GM12892 (cell line): ENCODE measurements around the gene ANO1. TPM values are rescaled to one million over a fixed set of nuclear protein-coding genes. Genes with fewer than 3 reads are reported as not detected.
"Not testable (repeated sequence)": the region's sequence is repeated elsewhere in the genome, so short reads cannot be mapped to it uniquely, and the experiment has no call there.

ENCODE experiments used
- DNase-seq: peaks from one replicate; pipeline ENCODE4 v3.0.0; 2011; ENCODE audit not compliant: insufficient read length
- FAIRE-seq: peaks from 2 replicates; lab custom pipeline; 2011; peaks lifted over from hg19 to GRCh38; lab: Jason Lieb, UNC
- POLR2A ChIP-seq: IDR thresholded peaks from 2 replicates; pipeline ENCODE4 v1.6.1; 2011; ENCODE audit warnings: low read depth, low read length, control low read depth
- POLR2AphosphoS5 ChIP-seq: IDR thresholded peaks from 2 replicates; pipeline ENCODE4 v1.6.1; 2011; ENCODE audit warnings: low read depth, low read length, control low read depth
- TAF1 ChIP-seq: IDR thresholded peaks from 2 replicates; pipeline ENCODE4 v1.6.1; 2011; ENCODE audit warnings: low read depth, mild to moderate bottlenecking, control low read depth, low read length, borderline replicate concordance
- polyA plus RNA-seq: library from polyadenylated mRNA; unstranded; fragments of >200 nt; gene quantifications from one replicate; pipeline ENCODE4 v1.2.1, GENCODE V29; 2012; ENCODE audit warnings: missing spikeins, inconsistent platforms; ENCODE audit not compliant: missing spikeins

The ANO1 gene
- polyA plus RNA-seq = 0.28 TPM

- TF ChIP-seq POLR2AphosphoS5 (no peak), POLR2A (no peak), TAF1 (no peak)
- DNase-seq (no peak), FAIRE-seq (no peak)
These were observed at the start of gene ANO1 for GRCh38 chr11:70078095-70078780. Gene ANO1, plus strand, starts transcription at chr11:70078317. Its CDS starts 290 bp downstream, at chr11:70078607.

- no peak for DNase-seq
These were observed 48.8 kb upstream of the ANO1 start for GRCh38 chr11:70029115-70029860.

DNA sequence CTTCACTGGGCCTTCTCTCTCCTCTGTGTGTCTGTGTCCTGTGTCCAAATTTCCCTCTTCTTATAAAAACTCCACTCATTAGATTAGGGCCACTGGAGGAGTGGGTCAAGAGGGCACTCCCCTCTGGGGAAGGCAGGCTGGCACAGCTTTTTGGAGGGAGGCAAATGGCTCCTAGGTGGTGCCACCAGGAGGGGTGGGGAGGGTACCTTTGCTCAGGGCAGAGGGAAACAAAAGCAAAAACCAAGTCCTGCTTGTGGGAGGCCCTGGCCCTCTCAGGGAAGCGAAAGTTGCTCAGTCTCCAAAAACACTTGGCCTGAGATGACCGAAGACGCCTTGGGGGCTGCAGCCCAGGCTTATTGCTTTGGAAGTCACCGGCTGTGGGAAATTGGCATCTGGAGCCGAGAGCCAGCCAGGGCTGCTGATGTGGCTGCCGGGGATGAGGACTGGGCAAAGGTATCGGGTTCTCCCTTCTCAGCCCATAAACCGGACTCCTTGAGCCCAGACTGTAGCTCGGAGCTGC is 48.2 kb upstream of the ANO1 start:
- FAIRE-seq (no peak), DNase-seq (no peak)
- TF ChIP-seq POLR2A (no peak), TAF1 (no peak), POLR2AphosphoS5 (no peak)

More at GRCh38 chr11:70029115-70029860, 48.8 kb upstream of the ANO1 start:
- no peak for FAIRE-seq
- TF ChIP-seq TAF1 = no peak
- no peak for TF ChIP-seq POLR2A
- no peak for TF ChIP-seq POLR2AphosphoS5

GRCh38 chr11:70030412-70030811 is 47.7 kb upstream of the ANO1 start:
- no peak for TF ChIP-seq POLR2AphosphoS5
- TF ChIP-seq POLR2A = no peak
- FAIRE-seq = no peak
- DNase-seq = no peak

DNA sequence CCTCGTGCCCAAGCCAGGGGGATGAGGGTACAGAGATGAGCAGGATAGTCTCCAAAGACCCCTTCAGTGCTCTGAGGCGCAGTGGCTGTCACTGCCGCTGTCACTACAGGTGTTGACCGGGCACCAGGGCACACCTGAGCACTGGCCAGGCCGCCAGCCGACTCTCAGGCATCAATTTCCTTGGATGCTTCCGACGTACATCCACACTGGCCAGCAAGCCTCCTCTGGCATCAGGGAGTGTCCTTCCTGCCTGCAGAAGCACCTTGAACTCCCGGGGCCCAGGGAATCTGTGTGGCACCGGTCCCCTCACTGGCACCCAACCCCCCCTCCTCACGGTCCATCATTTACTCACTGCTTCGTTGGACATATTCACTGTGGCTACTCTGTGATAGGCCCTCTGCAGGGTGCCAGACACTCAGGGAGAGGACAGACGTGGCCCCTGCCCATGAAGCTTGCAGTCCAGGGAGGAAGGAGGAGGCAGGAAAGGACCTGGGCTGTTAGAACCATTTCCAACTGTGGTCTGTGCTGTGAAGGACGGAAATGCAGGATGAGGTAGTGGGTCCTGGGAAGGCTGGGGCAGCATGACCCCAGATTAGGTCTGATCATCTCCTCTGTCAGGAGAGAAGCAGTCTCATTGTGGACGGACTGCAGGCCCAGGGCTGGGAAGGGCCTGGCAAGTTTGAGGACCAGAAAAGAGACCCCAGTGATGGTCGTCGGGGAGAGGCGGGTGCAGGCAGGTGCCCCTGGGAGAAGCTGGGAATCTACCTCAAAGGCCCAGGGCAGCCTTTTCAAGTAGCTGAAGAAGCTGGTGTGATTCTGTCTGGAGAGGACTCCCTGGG is 46.3 kb upstream of the ANO1 start:
- FAIRE-seq = no peak
- no peak for DNase-seq
- TF ChIP-seq TAF1 (no peak), POLR2A (no peak), POLR2AphosphoS5 (no peak)

DNA sequence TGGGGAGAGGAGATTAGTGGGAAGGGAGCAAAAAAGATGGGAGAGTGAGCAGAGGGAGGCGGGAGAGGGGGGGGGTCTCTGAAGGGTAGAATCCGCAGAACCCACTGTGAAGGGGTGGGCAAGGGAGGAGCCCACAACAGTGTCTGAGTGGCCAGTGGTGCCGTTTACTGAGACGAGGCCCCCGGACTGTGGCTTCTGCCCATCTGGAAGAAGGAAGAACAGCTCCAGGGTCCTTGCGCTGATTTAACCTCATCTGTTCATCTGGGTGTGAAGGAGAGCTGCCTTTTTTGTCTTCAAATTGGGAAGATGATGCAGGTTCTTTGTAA is 45.7 kb upstream of the ANO1 start:
- TF ChIP-seq POLR2A = no peak
- no peak for TF ChIP-seq TAF1
- no peak for TF ChIP-seq POLR2AphosphoS5
- FAIRE-seq (no peak), DNase-seq (no peak)

GRCh38 chr11:70032943-70033710 is 45.0 kb upstream of the ANO1 start:
- DNase-seq = no peak
- FAIRE-seq = no peak
- TF ChIP-seq POLR2A (no peak), POLR2AphosphoS5 (no peak), TAF1 (no peak)

DNA sequence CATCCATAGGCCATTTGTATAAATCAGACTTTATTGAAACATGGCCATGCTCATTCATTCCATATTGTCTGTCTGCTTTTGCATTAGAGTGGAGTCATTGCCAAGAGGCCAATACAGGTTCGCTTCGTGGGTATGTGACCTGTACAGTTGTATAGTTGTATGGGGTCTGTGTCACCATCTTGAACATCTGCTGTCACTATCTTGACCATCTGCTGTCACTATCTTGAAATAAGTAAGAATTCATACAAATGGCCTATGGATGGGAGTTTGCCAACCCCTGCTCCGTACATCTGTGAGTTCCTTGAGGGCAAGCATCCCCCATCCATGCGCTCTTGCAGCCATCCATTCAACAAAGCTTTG is 44.4 kb upstream of the ANO1 start:
- TF ChIP-seq POLR2A (no peak), TAF1 (no peak), POLR2AphosphoS5 (no peak)
- no peak for FAIRE-seq
- no peak for DNase-seq

DNA sequence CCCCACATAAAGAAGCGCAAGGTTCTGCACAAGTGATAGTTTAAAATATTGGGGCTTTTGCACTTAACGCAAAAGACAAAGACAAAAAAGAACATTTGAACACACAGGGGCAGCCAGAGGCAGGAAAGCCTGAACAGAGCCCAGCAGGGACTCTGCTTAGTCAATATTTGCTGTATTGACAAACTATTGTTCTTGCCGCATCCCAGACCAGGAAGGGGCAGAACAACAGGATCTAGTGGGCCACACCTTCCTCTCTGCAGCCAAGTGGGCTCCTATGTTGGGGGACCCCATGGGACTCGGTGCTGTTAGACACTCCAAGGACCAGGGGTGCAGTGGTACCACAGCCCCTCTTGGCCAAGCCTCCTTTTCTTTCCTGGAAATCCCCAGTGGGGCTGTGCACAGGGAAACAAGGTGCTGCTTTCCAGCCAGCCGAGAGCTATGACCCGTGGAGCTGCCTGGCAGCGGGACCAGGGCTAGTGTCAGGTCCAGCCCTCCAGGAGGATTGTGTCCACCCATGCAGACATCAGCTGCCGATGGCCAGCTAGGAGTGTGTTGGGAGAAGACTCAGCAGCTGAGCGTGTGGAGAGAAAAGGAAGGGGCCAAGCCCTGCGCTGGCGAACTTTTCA is 43.3 kb upstream of the ANO1 start:
- no peak for DNase-seq
- no peak for FAIRE-seq
- TF ChIP-seq TAF1 = no peak
- TF ChIP-seq POLR2AphosphoS5 = no peak
- TF ChIP-seq POLR2A = no peak

DNA sequence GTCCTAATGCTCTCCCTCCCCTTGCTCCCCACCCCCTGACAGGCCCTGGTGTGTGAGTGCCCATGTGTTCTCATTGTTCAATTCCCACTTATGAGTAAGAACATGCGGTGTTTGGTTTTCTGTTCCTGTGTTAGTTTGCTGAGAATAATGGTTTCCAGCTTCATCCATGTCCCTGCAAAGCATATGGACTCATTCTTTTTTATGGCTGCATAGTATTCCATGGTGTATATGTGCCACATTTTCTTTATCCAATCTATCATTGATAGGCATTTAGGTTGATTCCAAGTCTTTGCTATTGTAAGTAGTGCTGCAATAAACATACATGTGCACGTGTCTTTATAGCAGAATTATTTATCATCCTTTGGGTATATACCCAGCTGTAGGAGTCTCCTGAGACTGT is 42.5 kb upstream of the ANO1 start:
- FAIRE-seq, DNase-seq: not testable (repeated sequence)
